AG10803 (cell line): Measurements from ENCODE around the gene SETD2.
"Not testable (repeated sequence)": the region's sequence is repeated elsewhere in the genome, so short reads cannot be mapped to it uniquely, and the experiment has no call there.

Experiments used
- DNase-seq: peaks from one replicate; pipeline ENCODE4 v3.0.0; 2010; ENCODE audit warnings: low read depth
- H3K4me3 ChIP-seq: 2 replicates; pipeline ENCODE4 v1.5.1; 2011; ENCODE audit warnings: mild to moderate bottlenecking, low read length, control low read depth
- CTCF ChIP-seq: conservative IDR thresholded peaks from 2 replicates; pipeline ENCODE4 v1.5.1; 2011; ENCODE audit warnings: mild to moderate bottlenecking, low read length, control low read depth, inconsistent platforms

SETD2 gene

GRCh38 chr3:47034868-47035489 is 128.9 kb downstream of the SETD2 start:
- no peak for TF ChIP-seq CTCF
- DNase-seq: no peak
- no peak overlapping the region for H3K4me3 ChIP-seq

- not testable (repeated sequence) for DNase-seq, H3K4me3 ChIP-seq
These were observed 132.9 kb downstream of the SETD2 start for GRCh38 chr3:47031041-47031440.

GRCh38 chr3:47028667-47029066 is 135.2 kb downstream of the SETD2 start:
- no peak overlapping the region for H3K4me3 ChIP-seq
- TF ChIP-seq CTCF: no peak
- DNase-seq: no peak

GRCh38 chr3:47028146-47028545 is 135.8 kb downstream of the SETD2 start:
- TF ChIP-seq CTCF: no peak
- no peak overlapping the region for H3K4me3 ChIP-seq
- DNase-seq: no peak

GRCh38 chr3:47026432-47026831 is 137.5 kb downstream of the SETD2 start:
- not testable (repeated sequence) for H3K4me3 ChIP-seq, DNase-seq

GRCh38 chr3:47024932-47025331 is 139.0 kb downstream of the SETD2 start:
- TF ChIP-seq CTCF: no peak; the same call in 1 of the 2 replicates
- H3K4me3 ChIP-seq: no peak overlapping the region
- peak; percentile 27 for DNase-seq

- no peak overlapping the region for H3K4me3 ChIP-seq
- DNase-seq: no peak
- no peak for TF ChIP-seq CTCF
These were observed 141.3 kb downstream of the SETD2 start for GRCh38 chr3:47022641-47023071.

- H3K4me3 ChIP-seq: no peak overlapping the region
- no peak for TF ChIP-seq CTCF
- DNase-seq: no peak
These were observed 143.6 kb downstream of the SETD2 start for GRCh38 chr3:47020311-47020710.
